ENCODE results near the gene BAG3. TPM values are rescaled to one million over a fixed set of nuclear protein-coding genes. Genes with fewer than 3 reads are reported as not detected.

BAG3 gene
- total RNA-seq, 8 experiments from 2014 or later = 3.2 to 30.3 (median 17.4) TPM

DNA sequence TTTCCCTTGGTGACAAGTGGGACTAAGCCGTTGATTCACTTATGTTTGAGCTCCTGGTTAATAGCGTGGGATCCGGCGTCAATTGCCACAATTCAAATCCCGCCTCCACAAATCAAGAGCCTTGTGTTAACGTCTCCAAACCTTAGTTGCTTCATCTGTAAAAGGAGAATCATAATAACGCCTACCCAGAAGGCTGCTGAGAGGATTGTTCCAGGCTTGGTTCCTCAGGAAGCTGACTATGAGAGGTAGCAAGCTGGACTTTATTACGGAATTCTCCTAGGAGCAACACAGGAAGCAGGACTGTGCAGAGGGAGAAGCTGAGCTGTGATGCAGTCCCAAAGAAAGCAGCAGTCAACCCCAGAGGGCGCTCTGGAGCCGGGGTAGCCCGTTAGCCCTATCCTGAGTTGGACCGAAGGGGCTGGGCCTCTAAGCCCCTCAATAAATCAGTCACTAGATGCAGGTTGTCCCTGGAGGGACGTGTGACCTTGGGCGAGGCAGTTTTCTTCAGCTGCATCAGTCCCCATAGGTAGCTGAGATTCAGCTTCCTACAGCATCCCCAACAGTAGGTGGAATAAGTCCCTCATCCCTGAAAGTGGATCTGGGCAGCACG is 6.9 kb upstream of the BAG3 start:
- in situ Hi-C loops (cut with MboI; ENCODE audit: low pct_unique_long_range_greater_than_20kb in 2 of 9, low sequenced_read_pairs in 9 of 9, unreplicated experiment in 9 of 9) = no loop called here
- Histone ChIP-seq H3K4me3 (no peak overlapping the region), H3K4me1 (replicated peaks in 1 of 2) (peaks cover 11 to 13% of the 10 kb centered on the region in 2 donors), H3K27ac (peak overlapping the region in 1 of 2 donors; percentile 28)
- whole genome bisulfite sequencing, 10 experiments = 5 to 88% (median 71%) methylated on average over 2 to 14 of the region's 15 CpGs; no CpG with 5 or more reads in 3 of the 10 experiments
- peak; percentile 14 to 72 (median 56) for ATAC-seq (replicated peaks in 6 of 8)

DNA sequence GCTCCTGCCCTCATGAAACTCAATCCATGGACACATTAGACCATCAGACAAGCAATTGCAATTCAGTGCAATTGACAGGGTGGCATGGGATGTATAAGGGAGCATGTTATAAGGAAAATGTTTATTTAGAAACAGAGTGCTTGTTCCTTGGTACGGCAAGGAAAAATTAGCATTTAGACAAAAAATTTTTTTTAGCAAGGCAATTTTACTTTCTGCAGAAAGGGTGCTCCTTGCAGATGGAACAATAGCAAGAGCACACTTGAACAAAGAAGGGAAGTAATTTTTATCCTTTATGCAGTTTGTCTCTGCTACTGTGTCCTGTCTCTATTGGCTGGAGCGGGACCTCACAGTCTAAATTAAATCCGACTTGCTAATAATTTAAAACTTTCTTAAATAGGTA is 6.2 kb upstream of the BAG3 start:
- ATAC-seq (replicated peaks in 6 of 8) = no peak
- no peak overlapping the region for H3K4me3 ChIP-seq
- H3K27ac ChIP-seq = no peak overlapping the region
- in situ Hi-C loops (cut with MboI; ENCODE audit: low pct_unique_long_range_greater_than_20kb in 2 of 9, low sequenced_read_pairs in 9 of 9, unreplicated experiment in 9 of 9) = no loop called here
- H3K4me1 ChIP-seq (replicated peaks in 1 of 2) = peaks cover 11 to 13% of the 10 kb centered on the region in 2 donors
- 63 to 100% (median 83%) methylated on average over 1 to 3 of the region's 3 CpGs; no CpG with 5 or more reads in 1 of the 10 experiments for WGBS, 10 experiments

DNA sequence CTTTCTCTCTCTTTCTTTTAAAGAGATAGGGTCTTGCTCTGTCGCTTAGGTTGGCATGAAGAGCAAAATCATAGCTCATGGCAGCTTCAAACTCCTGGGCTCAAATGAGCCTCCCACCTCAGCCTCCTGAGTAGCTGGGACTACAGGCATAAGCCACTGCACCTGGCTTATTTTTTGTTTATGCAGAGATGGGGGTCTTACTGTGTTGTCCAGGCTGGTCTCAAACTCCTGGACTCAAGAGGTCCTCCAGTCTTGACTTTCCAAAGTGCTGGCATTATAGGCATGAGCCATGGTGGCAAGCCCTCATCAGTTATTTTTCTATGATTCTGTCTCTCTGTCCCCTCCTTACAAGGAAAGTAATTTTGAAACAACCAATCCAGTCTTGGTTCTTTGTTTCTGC is 1.1 kb upstream of the BAG3 start:
- WGBS, 10 experiments = 75% methylated on average over 1 of the region's 1 CpG; no CpG with 5 or more reads in 9 of the 10 experiments
- H3K27ac ChIP-seq = no peak overlapping the region

DNA sequence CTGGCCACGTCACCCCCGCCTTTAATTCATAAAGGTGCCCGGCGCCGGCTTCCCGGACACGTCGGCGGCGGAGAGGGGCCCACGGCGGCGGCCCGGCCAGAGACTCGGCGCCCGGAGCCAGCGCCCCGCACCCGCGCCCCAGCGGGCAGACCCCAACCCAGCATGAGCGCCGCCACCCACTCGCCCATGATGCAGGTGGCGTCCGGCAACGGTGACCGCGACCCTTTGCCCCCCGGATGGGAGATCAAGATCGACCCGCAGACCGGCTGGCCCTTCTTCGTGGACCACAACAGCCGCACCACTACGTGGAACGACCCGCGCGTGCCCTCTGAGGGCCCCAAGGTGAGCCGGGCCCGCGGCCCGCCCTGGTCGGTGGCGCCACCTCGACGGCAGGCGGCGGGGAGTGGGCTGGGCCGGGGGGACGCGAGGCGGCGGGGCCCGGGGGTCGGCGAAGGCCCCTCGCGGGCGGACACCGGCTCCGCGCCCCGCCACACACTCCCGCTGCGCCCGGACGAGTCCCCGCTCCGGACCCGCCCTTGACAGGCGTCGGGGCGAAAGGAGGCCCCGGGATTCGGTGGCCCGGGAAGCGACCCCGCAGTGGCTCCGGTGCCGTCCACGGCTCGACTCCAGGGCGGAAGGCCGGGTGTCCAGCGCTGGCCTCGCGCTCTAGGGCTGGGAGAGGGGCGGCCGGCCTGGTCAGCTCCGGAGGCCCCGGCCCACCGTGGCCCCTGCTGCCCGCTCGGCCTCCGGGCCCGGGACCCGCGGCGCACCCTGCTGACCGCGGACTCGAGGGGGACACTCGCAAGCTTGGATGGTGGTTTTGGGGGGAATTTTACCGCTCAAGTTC is 557 bp downstream of the BAG3 start:
- in situ Hi-C loops (cut with MboI; ENCODE audit: low pct_unique_long_range_greater_than_20kb in 2 of 9, low sequenced_read_pairs in 9 of 9, unreplicated experiment in 9 of 9) = no loop called here
- peak overlapping the region; percentile 1 to 90 for H3K27ac ChIP-seq

More for the DNA sequence above, 1.1 kb upstream of the BAG3 start:
- Histone ChIP-seq H3K4me1 (replicated peaks in 1 of 2) (peaks cover 4 to 15% of the 10 kb centered on the region in 2 donors), H3K4me3 (no peak overlapping the region)
- in situ Hi-C loops (cut with MboI; ENCODE audit: low pct_unique_long_range_greater_than_20kb in 2 of 9, low sequenced_read_pairs in 9 of 9, unreplicated experiment in 9 of 9) = no loop called here
- ATAC-seq (replicated peaks in 6 of 8) = no peak

DNA sequence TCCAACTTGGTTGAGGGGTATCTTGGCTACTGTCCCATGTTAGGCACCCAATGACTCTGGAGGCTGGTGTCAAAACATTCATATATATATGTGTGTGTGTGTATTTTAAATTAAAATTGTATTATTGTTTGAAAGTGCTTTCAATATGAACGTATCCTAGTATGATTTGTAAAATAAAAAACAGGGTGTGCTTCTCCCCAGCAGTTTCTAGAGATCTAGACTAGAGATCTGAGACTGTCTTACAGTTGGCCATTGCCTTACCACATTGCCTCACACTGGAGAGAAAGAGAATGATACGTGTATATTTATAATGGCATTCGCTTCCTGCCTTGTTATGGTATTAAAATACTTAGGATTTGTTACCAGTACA is 1.2 kb downstream of the BAG3 start:
- peak overlapping the region; percentile 50 to 84 (median 71) for H3K4me3 ChIP-seq
- peak in 7 of 8 experiments; percentile 3 to 42 (median 21) for ATAC-seq (replicated peaks in 6 of 8)
- 0 to 10% (median 2%) methylated on average over 1 to 3 of the region's 3 CpGs; no CpG with 5 or more reads in 2 of the 10 experiments for WGBS, 10 experiments
- H3K4me1 ChIP-seq (replicated peaks in 1 of 2) = peaks cover 7 to 19% of the 10 kb centered on the region in 2 donors
- in situ Hi-C loops (cut with MboI; ENCODE audit: low pct_unique_long_range_greater_than_20kb in 2 of 9, low sequenced_read_pairs in 9 of 9, unreplicated experiment in 9 of 9) = no loop called here
- peak overlapping the region in 1 of 2 donors; percentile 90 for H3K27ac ChIP-seq

More for the DNA sequence above, 557 bp downstream of the BAG3 start:
- peak; percentile 1 to 42 (median 35) for ATAC-seq (replicated peaks in 6 of 8)
- H3K4me1 ChIP-seq (replicated peaks in 1 of 2) = peaks cover 4 to 15% of the 10 kb centered on the region in 2 donors
- 0 to 4% (median 0%) methylated on average over 1 to 5 of the region's 107 CpGs; no CpG with 5 or more reads in 7 of the 10 experiments for WGBS, 10 experiments
- peak overlapping the region; percentile 50 to 84 (median 71) for H3K4me3 ChIP-seq

DNA sequence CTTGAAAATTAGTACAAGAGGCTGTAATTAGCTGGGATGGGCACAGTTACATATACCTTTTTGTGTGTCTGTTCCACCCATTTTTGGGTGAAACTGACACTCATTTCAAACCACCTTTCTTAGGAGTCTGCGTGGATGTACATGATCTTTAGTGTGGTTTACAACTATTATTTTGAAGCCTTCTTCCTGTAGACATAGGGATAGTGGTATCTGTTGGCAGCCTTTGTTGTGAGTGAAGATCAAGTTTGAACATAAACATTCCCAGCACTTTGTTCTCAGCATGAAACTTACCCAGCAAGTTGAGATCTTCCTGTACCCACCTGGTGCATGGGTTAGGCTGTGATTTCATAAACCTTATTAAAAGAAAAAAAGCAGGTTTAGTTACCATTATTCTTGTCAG is 2.0 kb downstream of the BAG3 start:
- 0 to 100% (median 83%) methylated on average over 1 of the region's 1 CpG; no CpG with 5 or more reads in 4 of the 10 experiments for WGBS, 10 experiments
- Histone ChIP-seq H3K4me3 (peak overlapping the region in 4 of 5 donors; percentile 50 to 84 (median 67)), H3K4me1 (replicated peaks in 1 of 2) (peaks cover 14 to 26% of the 10 kb centered on the region in 2 donors), H3K27ac (no peak overlapping the region)
- no peak for ATAC-seq (replicated peaks in 6 of 8)
- in situ Hi-C loops (cut with MboI; ENCODE audit: low pct_unique_long_range_greater_than_20kb in 2 of 9, low sequenced_read_pairs in 9 of 9, unreplicated experiment in 9 of 9) = no loop called here

DNA sequence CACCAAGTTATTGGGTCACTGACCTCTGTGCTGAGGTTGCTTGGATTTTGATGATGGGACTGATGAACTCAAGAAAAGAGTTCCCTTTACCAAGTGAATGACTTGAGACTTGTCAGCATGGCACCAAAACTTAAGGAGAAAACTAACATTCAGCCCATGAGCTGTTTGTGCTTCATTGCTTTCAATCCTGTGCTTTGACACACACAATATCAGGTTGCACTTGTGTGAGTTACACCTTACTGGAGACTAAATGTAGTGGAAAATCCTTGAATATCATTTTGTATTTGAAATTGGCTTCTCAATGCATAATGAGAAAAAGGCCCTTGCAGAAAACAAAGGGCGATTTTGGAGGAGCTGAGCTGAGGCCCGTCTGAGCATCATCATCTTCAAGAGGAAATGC is 2.7 kb downstream of the BAG3 start:
- no peak for ATAC-seq (replicated peaks in 6 of 8)
- Histone ChIP-seq H3K4me3 (peak overlapping the region in 1 of 5 donors; percentile 50), H3K4me1 (replicated peaks in 1 of 2) (peaks cover 20 to 33% of the 10 kb centered on the region in 2 donors), H3K27ac (no peak overlapping the region)
- in situ Hi-C loops (cut with MboI; ENCODE audit: low pct_unique_long_range_greater_than_20kb in 2 of 9, low sequenced_read_pairs in 9 of 9, unreplicated experiment in 9 of 9) = no loop called here
- 0 to 80% (median 69%) methylated on average over 1 to 2 of the region's 2 CpGs; no CpG with 5 or more reads in 6 of the 10 experiments for WGBS, 10 experiments

DNA sequence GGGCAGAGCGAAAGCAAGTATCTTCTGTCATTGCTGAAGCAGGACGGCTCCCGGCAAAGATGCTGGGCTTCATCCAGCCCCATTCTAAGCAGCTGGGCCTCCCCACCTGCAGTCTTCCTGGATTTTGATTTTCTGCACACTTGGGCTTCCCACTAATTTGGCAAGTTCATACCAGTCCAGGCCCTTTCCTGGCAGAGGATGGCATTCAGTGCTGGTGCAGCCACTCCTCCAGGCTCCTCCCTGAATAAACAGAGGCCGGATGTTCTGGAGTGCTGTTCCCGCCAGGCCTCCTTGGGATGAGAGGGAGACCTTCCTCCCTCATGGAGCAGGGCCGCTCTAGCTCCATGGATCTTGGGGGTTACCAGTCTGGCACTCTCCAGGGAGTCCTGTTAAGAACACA is 3.4 kb downstream of the BAG3 start:
- Histone ChIP-seq H3K27ac (no peak overlapping the region), H3K4me1 (replicated peaks in 1 of 2) (peaks cover 20 to 37% of the 10 kb centered on the region in 2 donors), H3K4me3 (no peak overlapping the region)
- peak in 2 of 8 experiments; percentile 5 to 35 for ATAC-seq (replicated peaks in 6 of 8)
- in situ Hi-C loops (cut with MboI; ENCODE audit: low pct_unique_long_range_greater_than_20kb in 2 of 9, low sequenced_read_pairs in 9 of 9, unreplicated experiment in 9 of 9) = no loop called here
- WGBS, 10 experiments = 20 to 100% (median 83%) methylated on average over 1 to 4 of the region's 6 CpGs; no CpG with 5 or more reads in 4 of the 10 experiments

DNA sequence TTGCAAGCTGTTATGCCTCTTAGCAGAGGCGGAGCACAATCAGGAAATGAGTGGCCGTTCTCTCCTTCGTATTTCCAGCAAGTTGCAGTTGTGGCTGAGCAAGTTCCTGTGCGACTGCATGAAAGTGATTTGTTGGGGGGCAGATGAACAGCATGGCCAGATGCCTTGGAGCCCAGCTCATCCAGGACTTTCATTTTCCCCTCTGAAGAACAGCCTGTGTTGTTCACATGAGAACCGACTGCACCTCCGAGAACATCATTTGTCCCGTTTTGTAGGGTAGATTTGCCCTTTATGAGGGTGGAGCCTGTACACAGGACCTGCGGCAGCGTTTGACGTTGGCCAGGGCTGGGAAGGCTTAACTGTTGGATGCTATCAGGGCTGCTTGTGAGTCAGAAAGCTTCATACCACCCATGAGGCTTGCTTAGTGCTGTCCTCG is 4.4 kb downstream of the BAG3 start:
- WGBS, 10 experiments = 0 to 100% (median 60%) methylated on average over 1 to 10 of the region's 11 CpGs
- Histone ChIP-seq H3K4me3 (no peak overlapping the region), H3K27ac (no peak overlapping the region), H3K4me1 (replicated peaks in 1 of 2) (peaks cover 20 to 33% of the 10 kb centered on the region in 2 donors)
- in situ Hi-C loops (cut with MboI; ENCODE audit: low pct_unique_long_range_greater_than_20kb in 2 of 9, low sequenced_read_pairs in 9 of 9, unreplicated experiment in 9 of 9) = no loop called here
- peak in 3 of 8 experiments; percentile 1 to 30 (median 14) for ATAC-seq (replicated peaks in 6 of 8)

DNA sequence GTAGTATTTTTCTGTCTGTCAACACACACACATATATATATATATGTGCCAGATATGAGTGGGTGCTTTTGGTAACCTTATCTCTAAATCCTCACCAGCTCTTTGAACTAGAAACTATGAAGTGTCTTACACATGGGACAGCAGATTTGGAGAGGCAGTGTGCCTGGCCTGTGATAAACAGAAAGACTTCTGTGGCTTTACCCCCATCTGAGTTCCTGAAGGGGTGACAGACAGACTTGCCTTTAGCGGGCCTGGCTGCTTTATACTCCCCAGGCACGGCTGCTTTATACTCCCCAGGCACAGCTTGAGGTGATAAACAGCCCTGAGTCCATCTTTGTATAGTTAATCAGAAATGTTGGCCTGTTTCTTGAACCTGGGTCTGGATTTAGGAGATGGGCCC is 5.6 kb downstream of the BAG3 start:
- no peak for ATAC-seq (replicated peaks in 6 of 8)
- Histone ChIP-seq H3K27ac (no peak overlapping the region), H3K4me1 (replicated peaks in 1 of 2) (peaks cover 20 to 33% of the 10 kb centered on the region in 2 donors), H3K4me3 (no peak overlapping the region)
- 40 to 80% (median 60%) methylated on average over 1 of the region's 2 CpGs; no CpG with 5 or more reads in 7 of the 10 experiments for WGBS, 10 experiments
- in situ Hi-C loops (cut with MboI; ENCODE audit: low pct_unique_long_range_greater_than_20kb in 2 of 9, low sequenced_read_pairs in 9 of 9, unreplicated experiment in 9 of 9) = no loop called here

DNA sequence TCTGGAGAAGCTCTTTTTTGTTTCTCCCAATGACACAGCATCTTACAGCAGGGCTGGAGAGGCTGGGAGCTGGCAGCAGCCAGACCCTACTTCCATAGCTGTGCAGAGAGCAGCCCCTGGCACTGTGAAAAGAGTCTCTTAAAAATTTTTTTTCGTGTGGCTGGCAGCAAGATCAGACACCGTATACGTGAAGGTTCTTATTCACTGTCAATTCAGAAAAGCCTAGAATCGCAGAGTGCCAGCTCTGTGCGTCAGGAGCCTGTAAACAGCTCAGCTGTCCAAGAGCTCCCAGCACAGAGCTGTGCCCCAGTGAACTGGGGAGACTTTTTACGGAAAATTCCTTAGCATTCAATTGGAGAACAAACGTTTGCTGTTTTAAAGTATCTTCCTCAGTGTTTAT is 6.5 kb downstream of the BAG3 start:
- 8 to 70% (median 57%) methylated on average over 1 to 7 of the region's 7 CpGs for WGBS, 10 experiments
- in situ Hi-C loops (cut with MboI; ENCODE audit: low pct_unique_long_range_greater_than_20kb in 2 of 9, low sequenced_read_pairs in 9 of 9, unreplicated experiment in 9 of 9) = no loop called here
- Histone ChIP-seq H3K4me1 (replicated peaks in 1 of 2) (peaks cover 20 to 33% of the 10 kb centered on the region in 2 donors), H3K4me3 (no peak overlapping the region), H3K27ac (no peak overlapping the region)
- peak in 7 of 8 experiments; percentile 1 to 65 (median 21) for ATAC-seq (replicated peaks in 6 of 8)

DNA sequence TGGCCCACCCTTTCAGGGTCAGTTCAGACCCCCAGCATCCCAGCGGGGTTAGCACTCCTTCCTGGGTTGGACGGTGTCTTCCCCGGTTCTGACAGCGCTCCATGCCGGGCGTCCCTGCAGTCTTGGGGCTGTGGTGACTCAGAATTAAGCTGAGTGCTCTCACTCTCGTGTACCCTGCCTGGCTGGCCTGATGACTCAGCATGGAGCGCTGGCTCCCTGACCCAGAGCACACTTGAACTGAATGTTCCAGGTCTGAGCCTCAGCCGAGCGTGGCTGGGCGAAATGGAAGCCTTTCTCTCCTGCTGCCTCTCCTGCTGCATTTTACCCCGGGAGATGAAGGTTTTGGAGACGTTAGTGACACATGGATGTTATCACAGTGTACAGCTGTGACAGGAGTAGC is 7.1 kb downstream of the BAG3 start:
- peak; percentile 62 to 98 (median 94) for ATAC-seq (replicated peaks in 6 of 8)
- in situ Hi-C loops (cut with MboI; ENCODE audit: low pct_unique_long_range_greater_than_20kb in 2 of 9, low sequenced_read_pairs in 9 of 9, unreplicated experiment in 9 of 9) = no loop called here
- 26 to 40% (median 29%) methylated on average over 3 to 7 of the region's 13 CpGs; no CpG with 5 or more reads in 7 of the 10 experiments for WGBS, 10 experiments
- no peak overlapping the region for H3K4me3 ChIP-seq
- H3K4me1 ChIP-seq (replicated peaks in 1 of 2) = peaks cover 19 to 30% of the 10 kb centered on the region in 2 donors
- H3K27ac ChIP-seq = peak overlapping the region; percentile 12 to 39

DNA sequence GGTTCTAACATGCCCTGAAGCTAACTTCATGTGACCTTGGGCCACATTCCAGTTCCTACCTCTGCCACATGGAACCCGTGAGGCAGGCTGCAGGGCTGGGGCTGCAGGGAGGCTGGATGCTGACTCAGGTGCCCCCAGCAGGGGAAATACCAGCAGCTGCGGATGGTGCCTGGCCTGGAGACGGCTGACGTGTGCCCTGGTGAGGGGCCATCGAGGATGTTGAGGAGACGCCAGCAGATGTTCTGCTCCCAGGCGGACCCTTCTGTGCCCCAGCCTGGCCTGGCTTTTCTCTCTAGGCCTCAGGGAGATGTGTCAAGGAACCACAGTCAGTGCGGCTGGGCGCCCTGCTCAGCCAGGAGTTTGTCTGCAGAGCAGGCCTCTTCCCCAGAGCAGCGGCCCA is 8.8 kb downstream of the BAG3 start:
- H3K27ac ChIP-seq = no peak overlapping the region
- H3K4me3 ChIP-seq = no peak overlapping the region
- H3K4me1 ChIP-seq (replicated peaks in 1 of 2) = peaks cover 16 to 22% of the 10 kb centered on the region in 2 donors
- in situ Hi-C loops (cut with MboI; ENCODE audit: low pct_unique_long_range_greater_than_20kb in 2 of 9, low sequenced_read_pairs in 9 of 9, unreplicated experiment in 9 of 9) = no loop called here
- ATAC-seq (replicated peaks in 6 of 8) = no peak
- WGBS, 10 experiments = 97 to 100% (median 100%) methylated on average over 1 to 8 of the region's 10 CpGs; no CpG with 5 or more reads in 5 of the 10 experiments
